RWPE2 (cell line): ENCODE measurements around the gene FGD4.

Source experiments
- ATAC-seq: fragments of 200-7000 bp; cut with Tn5 transposase; 3 replicates; pipeline ENCODE4 v1.9.1; 2021; ENCODE audit warnings: low read depth
- DNase-seq: peaks from one replicate; pipeline ENCODE4 v3.0.0-alpha.2; 2020; ENCODE audit warnings: low spot score
- H3K27ac ChIP-seq: fragments of 450-650 bp; 2 replicates; pipeline ENCODE4 v1.5.1; 2017; ENCODE audit warnings: mild to moderate bottlenecking; ENCODE audit not compliant: poor library complexity, severe bottlenecking
- H3K27me3 ChIP-seq: fragments of 250-450 bp; sonication (Bioruptor Pico); 2 replicates; pipeline ENCODE4 v1.5.1; 2021; ENCODE audit warnings: mild to moderate bottlenecking, moderate library complexity; ENCODE audit not compliant: insufficient read depth, poor library complexity, severe bottlenecking
- H3K36me3 ChIP-seq: fragments of 250-450 bp; sonication (Bioruptor Pico); 2 replicates; pipeline ENCODE4 v1.5.1; 2020; ENCODE audit warnings: low read depth, mild to moderate bottlenecking, moderate library complexity
- H3K4me1 ChIP-seq: fragments of 250-450 bp; sonication (Bioruptor Pico); 2 replicates; pipeline ENCODE4 v1.5.1; 2021; ENCODE audit warnings: mild to moderate bottlenecking, moderate library complexity; ENCODE audit not compliant: insufficient read depth, poor library complexity, severe bottlenecking
- H3K4me3 ChIP-seq: fragments of 250-450 bp; sonication (Bioruptor Pico); 2 replicates; pipeline ENCODE4 v1.5.1; 2021; ENCODE audit warnings: mild to moderate bottlenecking, moderate library complexity; ENCODE audit not compliant: severe bottlenecking
- H3K9me3 ChIP-seq: fragments of 250-450 bp; sonication (Bioruptor Pico); 2 replicates; pipeline ENCODE4 v1.5.1; 2021; ENCODE audit warnings: mild to moderate bottlenecking, moderate library complexity; ENCODE audit not compliant: severe bottlenecking
- CTCF ChIP-seq: fragments of 450-650 bp; IDR thresholded peaks from one replicate; pipeline ENCODE4 v1.5.1; 2017; ENCODE audit warnings: mild to moderate bottlenecking, moderate library complexity; ENCODE audit not compliant: poor library complexity, severe bottlenecking

The FGD4 gene

DNA sequence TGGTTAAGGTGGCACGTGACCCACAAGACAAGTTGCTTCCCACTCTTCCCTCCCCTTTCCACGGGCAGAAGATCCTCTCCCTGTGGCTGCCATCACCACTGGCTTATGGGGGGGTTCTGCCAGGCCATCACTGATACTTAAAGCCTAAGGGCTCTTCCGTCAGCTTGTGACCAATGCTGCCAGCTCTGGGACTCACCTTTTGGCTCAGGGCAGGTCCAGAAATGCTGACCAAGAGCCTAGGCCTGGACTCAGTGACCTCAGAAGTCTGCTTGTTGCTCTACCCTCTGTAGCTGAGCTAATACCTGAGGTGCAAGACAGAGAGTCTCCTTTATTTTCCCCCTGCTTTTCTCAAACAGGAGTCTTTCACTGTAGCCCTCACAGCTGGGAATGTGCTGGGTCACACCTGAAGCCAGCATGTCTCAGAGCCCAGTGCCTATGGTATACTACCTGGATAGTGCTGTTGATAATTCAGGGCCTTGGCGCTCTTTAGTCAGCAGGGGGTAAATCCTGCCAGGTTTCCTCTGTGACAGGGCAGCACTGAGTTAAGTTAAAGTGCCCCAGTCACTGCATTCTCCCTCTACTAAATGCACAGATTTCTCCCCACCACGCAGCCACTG lies 19.7 kb downstream of the FGD4 start:
- TF ChIP-seq CTCF = no peak
- ATAC-seq = peak; percentile 40; the same call in 1 of the 3 replicates
- H3K36me3 ChIP-seq = peaks cover 22% of the 10 kb centered on the region
- H3K27me3 ChIP-seq = no peaks in the 10 kb centered on the region
- no peak overlapping the region for H3K4me3 ChIP-seq
- H3K27ac ChIP-seq = no peak overlapping the region
- no peaks in the 10 kb centered on the region for H3K9me3 ChIP-seq
- no peak for DNase-seq
- peaks cover 10% of the 10 kb centered on the region for H3K4me1 ChIP-seq

GRCh38 chr12:32419520-32419960 lies 20.2 kb downstream of the FGD4 start:
- ATAC-seq = peak; percentile 58
- no peak overlapping the region for H3K27ac ChIP-seq
- H3K27me3 ChIP-seq = no peaks in the 10 kb centered on the region
- H3K9me3 ChIP-seq = no peaks in the 10 kb centered on the region
- no peak for TF ChIP-seq CTCF
- H3K36me3 ChIP-seq = peaks cover 18% of the 10 kb centered on the region
- peaks cover 10% of the 10 kb centered on the region for H3K4me1 ChIP-seq
- H3K4me3 ChIP-seq = no peak overlapping the region
- DNase-seq = no peak

GRCh38 chr12:32420356-32420755 lies 21.0 kb downstream of the FGD4 start:
- peaks cover 10% of the 10 kb centered on the region for H3K4me1 ChIP-seq
- DNase-seq = no peak
- H3K4me3 ChIP-seq = no peak overlapping the region
- H3K27me3 ChIP-seq = no peaks in the 10 kb centered on the region
- ATAC-seq = no peak
- no peaks in the 10 kb centered on the region for H3K9me3 ChIP-seq
- peaks cover 12% of the 10 kb centered on the region for H3K36me3 ChIP-seq
- no peak for TF ChIP-seq CTCF
- no peak overlapping the region for H3K27ac ChIP-seq

GRCh38 chr12:32423559-32423958 lies 24.2 kb downstream of the FGD4 start:
- Histone ChIP-seq H3K36me3 (peaks cover 25% of the 10 kb centered on the region), H3K4me1 (peaks cover 10% of the 10 kb centered on the region), H3K27me3 (no peaks in the 10 kb centered on the region), H3K4me3 (no peak overlapping the region), H3K27ac (peak overlapping the region; percentile 22), H3K9me3 (peaks cover 4% of the 10 kb centered on the region)
- TF ChIP-seq CTCF = no peak
- ATAC-seq (no peak), DNase-seq (no peak)

DNA sequence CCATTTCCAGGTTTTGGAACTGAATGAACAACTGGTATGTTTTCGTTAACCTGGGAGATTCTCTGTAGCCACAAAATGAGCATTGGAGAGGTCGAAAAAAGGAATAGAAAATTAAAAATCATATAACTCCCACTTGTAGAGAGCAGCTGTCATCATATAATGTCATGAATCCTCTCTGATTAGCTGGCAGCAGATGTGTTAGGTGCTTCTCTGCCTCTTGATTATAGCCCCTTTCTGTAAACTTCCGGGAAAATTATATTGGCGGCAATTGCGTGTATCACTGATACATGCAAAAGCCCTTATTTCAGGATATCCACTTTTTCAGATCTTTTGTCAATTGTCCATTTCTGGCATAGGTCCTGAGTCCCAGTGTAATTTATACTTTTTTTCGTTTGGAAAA lies 31.7 kb downstream of the FGD4 start:
- ATAC-seq = no peak
- peaks cover 6% of the 10 kb centered on the region for H3K9me3 ChIP-seq
- no peak for TF ChIP-seq CTCF
- no peak overlapping the region for H3K4me3 ChIP-seq
- H3K27me3 ChIP-seq = no peaks in the 10 kb centered on the region
- H3K4me1 ChIP-seq = peaks cover 20% of the 10 kb centered on the region
- no peak for DNase-seq
- H3K36me3 ChIP-seq = peaks cover 31% of the 10 kb centered on the region
- no peak overlapping the region for H3K27ac ChIP-seq
